GM18519 (cell line): ENCODE results near the gene BCCIP.

ENCODE experiments used
- ATAC-seq: cut with Tn5 transposase; IDR thresholded peaks from one replicate; pipeline ENCODE4 v1.9.1; 2021; ENCODE audit warnings: mild to moderate bottlenecking, moderate library complexity; ENCODE audit not compliant: unreplicated experiment, low FRiP score

Gene BCCIP

GRCh38 chr10:125840955-125841354 is 17.6 kb downstream of the BCCIP start:
- ATAC-seq: no peak

- ATAC-seq: no peak
Measured at GRCh38 chr10:125843603-125844329, 20.4 kb downstream of the BCCIP start.

GRCh38 chr10:125844751-125845221 is 21.4 kb downstream of the BCCIP start:
- ATAC-seq: no peak

- no peak for ATAC-seq
Measured at GRCh38 chr10:125845617-125846016, 22.3 kb downstream of the BCCIP start.

- no peak for ATAC-seq
Measured at GRCh38 chr10:125846894-125847293, 23.5 kb downstream of the BCCIP start.

GRCh38 chr10:125848371-125848770 is 25.0 kb downstream of the BCCIP start:
- ATAC-seq: no peak

- no peak for ATAC-seq
Measured at GRCh38 chr10:125848857-125849256, 25.5 kb downstream of the BCCIP start.

- no peak for ATAC-seq
Measured at GRCh38 chr10:125849448-125849847, 26.1 kb downstream of the BCCIP start.

- no peak for ATAC-seq
Measured at GRCh38 chr10:125850766-125851731, 27.7 kb downstream of the BCCIP start.

- no peak for ATAC-seq
Measured at GRCh38 chr10:125852487-125852886, 29.1 kb downstream of the BCCIP start.

GRCh38 chr10:125857185-125857760 is 33.9 kb downstream of the BCCIP start:
- no peak for ATAC-seq

GRCh38 chr10:125859128-125859817 is 35.9 kb downstream of the BCCIP start:
- no peak for ATAC-seq

- ATAC-seq: no peak
Measured at GRCh38 chr10:125865120-125865519, 41.8 kb downstream of the BCCIP start.

GRCh38 chr10:125866421-125867029 is 43.2 kb downstream of the BCCIP start:
- no peak for ATAC-seq

- peak; percentile 53 for ATAC-seq
Measured at GRCh38 chr10:125868372-125868975, 45.1 kb downstream of the BCCIP start.

GRCh38 chr10:125871338-125871737 is 48.0 kb downstream of the BCCIP start:
- no peak for ATAC-seq

- ATAC-seq: no peak
Measured at GRCh38 chr10:125878957-125879835, 55.9 kb downstream of the BCCIP start.

- ATAC-seq: no peak
Measured at GRCh38 chr10:125880719-125881118, 57.4 kb downstream of the BCCIP start.

GRCh38 chr10:125881192-125881591 is 57.8 kb downstream of the BCCIP start, which contains the start of gene DHX32:
Gene DHX32, minus strand, starts transcription at chr10:125881292. Its CDS starts 468 bp downstream, at chr10:125880824.
- no peak for ATAC-seq
